Measurements from ENCODE around the gene SMIM44.

DNA sequence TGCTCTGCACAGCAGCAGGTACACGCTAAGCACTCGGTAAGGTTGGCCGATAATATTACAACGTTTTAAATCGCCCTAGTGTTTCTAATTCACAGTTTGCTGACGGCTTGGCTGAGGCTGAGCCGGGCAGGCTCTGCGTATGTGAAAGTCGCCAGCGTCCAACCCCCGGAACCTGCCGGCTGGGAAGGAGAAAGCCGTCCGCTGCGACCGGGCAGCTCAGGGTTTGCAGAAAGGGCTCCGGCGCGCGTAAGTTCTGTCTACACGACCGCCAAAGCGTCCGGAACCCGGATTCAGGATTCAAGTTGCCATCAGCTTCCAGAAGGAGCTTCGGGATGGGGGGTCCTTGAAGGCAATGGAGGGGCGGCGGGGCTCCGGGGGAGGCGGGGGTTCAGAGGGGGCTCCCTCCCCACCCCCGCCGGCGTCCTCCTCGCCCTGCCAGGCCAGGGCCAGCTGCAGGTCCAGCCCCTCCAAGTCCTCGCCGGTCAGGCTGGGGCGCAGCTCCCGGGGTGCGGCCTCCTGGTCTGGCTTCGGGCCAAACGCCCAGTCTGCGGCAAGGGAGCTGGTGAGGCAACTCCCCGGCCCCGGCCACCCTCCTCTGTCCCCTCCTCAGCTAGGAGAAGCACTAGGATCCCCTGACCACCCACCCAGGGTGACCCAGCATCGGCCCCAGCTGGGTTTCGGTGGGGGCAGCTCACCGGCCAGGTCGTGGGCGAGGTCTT, 575 bp downstream of the SMIM44 start:
- TF ChIP-seq, protein P1, sequence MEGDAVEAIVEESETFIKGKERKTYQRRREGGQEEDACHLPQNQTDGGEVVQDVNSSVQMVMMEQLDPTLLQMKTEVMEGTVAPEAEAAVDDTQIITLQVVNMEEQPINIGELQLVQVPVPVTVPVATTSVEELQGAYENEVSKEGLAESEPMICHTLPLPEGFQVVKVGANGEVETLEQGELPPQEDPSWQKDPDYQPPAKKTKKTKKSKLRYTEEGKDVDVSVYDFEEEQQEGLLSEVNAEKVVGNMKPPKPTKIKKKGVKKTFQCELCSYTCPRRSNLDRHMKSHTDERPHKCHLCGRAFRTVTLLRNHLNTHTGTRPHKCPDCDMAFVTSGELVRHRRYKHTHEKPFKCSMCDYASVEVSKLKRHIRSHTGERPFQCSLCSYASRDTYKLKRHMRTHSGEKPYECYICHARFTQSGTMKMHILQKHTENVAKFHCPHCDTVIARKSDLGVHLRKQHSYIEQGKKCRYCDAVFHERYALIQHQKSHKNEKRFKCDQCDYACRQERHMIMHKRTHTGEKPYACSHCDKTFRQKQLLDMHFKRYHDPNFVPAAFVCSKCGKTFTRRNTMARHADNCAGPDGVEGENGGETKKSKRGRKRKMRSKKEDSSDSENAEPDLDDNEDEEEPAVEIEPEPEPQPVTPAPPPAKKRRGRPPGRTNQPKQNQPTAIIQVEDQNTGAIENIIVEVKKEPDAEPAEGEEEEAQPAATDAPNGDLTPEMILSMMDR (IDR thresholded peaks at IDR 0.05), result no peak
- TF ChIP-seq POLR2AphosphoS5 (IDR thresholded peaks at IDR 0.05; ENCODE audit: low read depth, low read length) (no peak), SIN3A (IDR thresholded peaks at IDR 0.05; ENCODE audit: borderline replicate concordance, insufficient read depth, low read depth, low read length) (no peak)

Data from Panc1 (cell line).